Motor neuron (in vitro differentiated cells): ENCODE results near the gene SYTL3. TPM values are rescaled to one million over a fixed set of nuclear protein-coding genes. Genes with fewer than 3 reads are reported as not detected.

Experiments
- ATAC-seq, 8 experiments: fragments of 200-7000 bp; cut with Tn5 transposase; replicated peaks in 6 of 8; 2 replicates each; pipeline ENCODE4 v1.8.0; 2021; ENCODE audit warnings: mild to moderate bottlenecking in 8 of 8, moderate library complexity in 8 of 8
- H3K27ac ChIP-seq, 2 donors: fragments of 250-450 bp; sonication (Bioruptor Pico); 2 replicates each; pipeline ENCODE4 v1.9.0; 2021; ENCODE audit warnings: antibody characterized with exemption in 2 of 2, mild to moderate bottlenecking in 2 of 2, moderate library complexity in 1 of 2
- H3K4me1 ChIP-seq, 2 donors: fragments of 250-450 bp; sonication (Bioruptor Pico); replicated peaks in 1 of 2; 2 replicates each; pipeline ENCODE4 v1.6.1; 2021; ENCODE audit warnings: antibody characterized with exemption in 2 of 2, mild to moderate bottlenecking in 2 of 2, moderate library complexity in 1 of 2
- H3K4me3 ChIP-seq, 5 donors: fragments of 250-450 bp; sonication (Bioruptor Pico); 2 replicates each; pipeline ENCODE4 v1.9.0; 2021; ENCODE audit warnings: antibody characterized with exemption in 5 of 5, mild to moderate bottlenecking in 5 of 5, moderate library complexity in 4 of 5
- WGBS, 10 experiments: fragments of 450-650 bp; shearing (Covaris generic); methylation state at CpG; one replicate each; pipeline ENCODE4 v1.0.0; 2022; 5-methylcytosine and 5-hydroxymethylcytosine counted together
- in situ Hi-C, 9 experiments: fragments of 400-800 bp; cut with MboI; loops; one replicate each; pipeline ENCODE4 v1.15.0; 2021; ENCODE audit warnings: low sequenced_read_pairs in 9 of 9, low pct_unique_long_range_greater_than_20kb in 2 of 9; ENCODE audit not compliant: unreplicated experiment in 9 of 9
- total RNA-seq, 8 experiments: library from RNA; unstranded; fragments of 300-600 nt; gene quantifications; 2 replicates each; pipeline versions ENCODE4 v1.2.3 to v1.2.4, GENCODE V29; 2022

Gene SYTL3
- total RNA-seq, 8 experiments from 2014 or later = 0.52 to 15.5 (median 1.3) TPM

GRCh38 chr6:158739673-158740072 is 89.8 kb downstream of the SYTL3 start:
- in situ Hi-C loops = no loop called here
- 60 to 100% (median 100%) methylated on average over 1 of the region's 1 CpG; no CpG with 5 or more reads in 2 of the 10 experiments for WGBS, 10 experiments
- Histone ChIP-seq H3K4me3 (no peak overlapping the region), H3K4me1 (peaks cover 0 to 3% of the 10 kb centered on the region in 2 donors), H3K27ac (no peak overlapping the region)
- no peak for ATAC-seq

DNA sequence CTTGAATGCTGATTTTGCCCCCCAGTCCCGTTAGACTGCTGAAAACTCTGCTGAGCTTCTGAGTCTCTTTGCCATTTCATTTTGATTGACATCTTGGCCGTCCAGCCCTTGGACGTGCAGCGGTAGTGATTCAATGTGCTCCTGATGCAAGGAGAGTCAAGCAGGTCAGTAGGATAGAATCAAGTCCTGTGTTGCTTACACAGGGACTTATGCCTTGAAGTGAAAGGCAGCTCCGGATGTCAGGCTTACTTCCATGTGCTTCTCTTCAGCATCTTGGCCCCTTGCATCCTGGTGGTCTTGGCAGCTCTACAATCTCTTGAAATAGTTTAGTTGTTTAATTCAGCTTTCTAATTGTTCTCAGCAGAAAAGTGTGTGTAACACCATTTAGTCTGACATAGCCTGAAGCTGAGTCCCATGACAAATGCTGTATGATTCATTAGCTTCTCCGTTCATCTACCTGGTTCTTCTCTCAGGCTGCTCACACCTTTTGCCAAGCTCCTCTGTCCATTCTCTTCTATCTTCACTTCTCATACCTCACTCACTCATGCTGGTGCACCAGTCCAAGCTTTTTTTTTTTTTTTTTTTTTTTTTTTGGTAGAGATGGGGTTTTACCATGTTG is 93.3 kb downstream of the SYTL3 start:
- Histone ChIP-seq H3K4me3 (no peak overlapping the region), H3K4me1 (peaks cover 0 to 2% of the 10 kb centered on the region in 2 donors), H3K27ac (no peak overlapping the region)
- 50 to 100% (median 89%) methylated on average over 1 to 5 of the region's 6 CpGs; no CpG with 5 or more reads in 1 of the 10 experiments for WGBS, 10 experiments
- no peak for ATAC-seq
- in situ Hi-C loops = no loop called here

DNA sequence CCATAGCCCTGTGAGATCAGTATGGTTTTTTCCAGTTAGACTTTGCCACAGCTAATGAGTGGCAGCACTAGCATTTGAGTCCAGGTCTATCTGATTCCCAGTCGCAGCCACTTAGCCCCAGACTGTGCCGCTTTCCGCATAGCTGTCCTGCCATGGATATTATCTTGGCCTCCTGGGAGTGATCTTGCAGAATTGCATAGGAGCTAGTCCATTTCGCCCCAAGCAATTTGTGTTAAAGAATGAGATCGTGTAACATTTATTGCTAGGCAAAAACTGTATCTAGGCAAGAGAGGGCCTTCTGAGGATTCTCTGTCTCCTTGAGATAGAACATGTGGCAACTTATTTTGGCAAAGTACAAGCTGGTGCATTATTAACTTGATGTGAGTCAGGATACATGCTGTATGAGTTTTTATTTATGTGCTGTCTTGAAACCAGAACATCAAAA is 95.2 kb downstream of the SYTL3 start:
- ATAC-seq = peak in 5 of 8 experiments; percentile 51 to 88 (median 65)

GRCh38 chr6:158751224-158751623 is 101.4 kb downstream of the SYTL3 start:
- H3K27ac ChIP-seq = peak overlapping the region in 1 of 2 donors; percentile 47
- peaks cover 23% of the 10 kb centered on the region in 2 donors for H3K4me1 ChIP-seq
- 80% methylated on average over 1 of the region's 9 CpGs; no CpG with 5 or more reads in 9 of the 10 experiments for WGBS, 10 experiments
- ATAC-seq = peak in 5 of 8 experiments; percentile 13 to 81 (median 70)
- H3K4me3 ChIP-seq = no peak overlapping the region
- in situ Hi-C loops = no loop called here

More for the DNA sequence above, 95.2 kb downstream of the SYTL3 start:
- WGBS, 10 experiments = 0 to 100% (median 82%) methylated on average over 1 to 5 of the region's 5 CpGs; no CpG with 5 or more reads in 2 of the 10 experiments
- in situ Hi-C loops = no loop called here
- peaks cover 0 to 2% of the 10 kb centered on the region in 2 donors for H3K4me1 ChIP-seq
- no peak overlapping the region for H3K27ac ChIP-seq
- no peak overlapping the region for H3K4me3 ChIP-seq

DNA sequence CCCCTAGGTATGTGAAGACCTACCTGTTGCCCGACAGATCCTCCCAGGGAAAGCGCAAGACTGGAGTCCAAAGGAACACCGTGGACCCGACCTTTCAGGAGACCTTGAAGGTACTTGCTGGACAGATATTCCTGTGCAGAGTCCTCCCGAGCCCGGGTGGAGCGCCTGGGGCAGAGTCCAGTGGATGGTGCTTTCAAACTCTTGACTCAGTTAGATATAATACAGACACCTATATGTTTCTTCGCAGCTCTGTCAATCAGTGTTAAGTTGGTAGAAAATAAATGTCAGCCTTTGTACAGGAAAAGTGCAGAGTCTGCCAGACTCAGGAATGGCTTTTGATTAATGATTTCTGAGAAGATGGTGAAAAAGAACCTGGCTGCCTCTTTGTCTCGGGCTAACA is 102.1 kb downstream of the SYTL3 start:
- ATAC-seq = peak in 2 of 8 experiments; percentile 15 to 17
- Histone ChIP-seq H3K4me1 (peaks cover 23% of the 10 kb centered on the region in 2 donors), H3K4me3 (no peak overlapping the region), H3K27ac (peak overlapping the region in 1 of 2 donors; percentile 47)
- 54 to 95% (median 81%) methylated on average over 2 to 9 of the region's 9 CpGs; no CpG with 5 or more reads in 3 of the 10 experiments for WGBS, 10 experiments
- in situ Hi-C loops = no loop called here

DNA sequence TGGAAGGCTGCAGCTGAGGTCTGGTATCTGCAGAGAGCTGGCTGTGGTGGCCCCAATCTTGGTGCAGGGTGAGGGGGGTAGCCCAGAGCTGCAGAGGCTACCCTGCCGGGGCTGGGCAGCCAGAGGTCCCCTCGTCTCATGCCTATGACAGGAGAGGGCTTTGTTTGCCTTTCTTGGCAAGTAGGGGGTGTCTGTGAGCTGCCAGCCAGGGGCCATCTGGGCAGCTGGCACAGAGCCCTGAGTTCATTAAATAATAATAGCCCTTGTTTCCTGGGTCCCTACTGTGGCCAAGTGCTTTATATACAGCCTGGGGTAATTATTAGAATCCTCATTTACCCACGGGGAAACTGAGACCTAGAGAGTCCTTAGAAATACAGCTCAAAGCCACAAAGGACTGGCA is 102.8 kb downstream of the SYTL3 start:
- Histone ChIP-seq H3K4me1 (peaks cover 25 to 26% of the 10 kb centered on the region in 2 donors), H3K4me3 (no peak overlapping the region), H3K27ac (no peak overlapping the region)
- peak in 6 of 8 experiments; percentile 55 to 94 (median 86) for ATAC-seq
- 9 to 75% (median 13%) methylated on average over 1 of the region's 3 CpGs; no CpG with 5 or more reads in 7 of the 10 experiments for WGBS, 10 experiments
- in situ Hi-C loops = no loop called here

DNA sequence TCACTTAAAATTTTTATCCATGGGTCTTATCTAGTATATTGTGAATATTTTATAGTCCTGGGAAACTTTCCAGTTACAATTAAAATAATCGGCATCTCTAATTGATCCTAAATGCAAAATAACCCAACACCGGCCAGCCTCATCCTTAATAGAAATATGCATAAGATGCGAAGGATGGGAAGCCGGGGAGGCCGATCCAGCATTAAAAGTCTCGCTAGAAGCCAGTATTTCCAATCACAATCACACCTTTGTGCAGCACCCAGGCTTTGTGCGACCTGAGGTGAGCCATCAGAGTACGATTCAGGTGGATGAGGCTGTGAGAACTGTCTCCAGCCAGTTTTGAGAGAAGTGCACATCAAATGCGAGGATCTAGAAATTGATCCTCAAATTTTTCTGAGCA is 104.0 kb downstream of the SYTL3 start:
- Histone ChIP-seq H3K4me1 (peaks cover 28 to 30% of the 10 kb centered on the region in 2 donors), H3K4me3 (no peak overlapping the region), H3K27ac (no peak overlapping the region)
- ATAC-seq = no peak
- in situ Hi-C loops = no loop called here
- 65 to 100% (median 89%) methylated on average over 3 to 7 of the region's 9 CpGs; no CpG with 5 or more reads in 2 of the 10 experiments for WGBS, 10 experiments

- Histone ChIP-seq H3K4me3 (no peak overlapping the region), H3K4me1 (peaks cover 28 to 30% of the 10 kb centered on the region in 2 donors), H3K27ac (no peak overlapping the region)
- ATAC-seq = no peak
- in situ Hi-C loops = no loop called here
- 100% methylated on average over 1 to 3 of the region's 11 CpGs; no CpG with 5 or more reads in 7 of the 10 experiments for WGBS, 10 experiments
Measured at GRCh38 chr6:158754738-158755137, 104.9 kb downstream of the SYTL3 start.

DNA sequence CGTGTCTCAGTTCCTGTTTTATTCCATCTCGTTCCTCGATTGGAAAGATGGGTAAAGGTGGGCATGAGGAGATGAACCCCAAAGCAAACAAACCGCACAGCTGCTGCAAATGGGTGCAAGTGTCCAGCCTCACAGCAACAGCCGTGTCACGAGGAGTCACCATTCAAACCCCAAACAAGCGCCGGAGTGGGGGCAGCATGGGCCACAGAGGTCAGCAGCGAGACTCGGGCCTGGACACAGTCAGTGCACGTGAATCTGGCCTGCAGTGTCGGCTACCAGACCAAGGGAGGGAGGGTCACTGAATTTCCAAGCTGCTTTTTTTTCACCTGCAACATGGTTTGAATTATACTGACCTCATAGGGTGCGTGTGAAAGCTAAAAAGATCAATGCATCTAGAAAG is 105.8 kb downstream of the SYTL3 start:
- H3K4me3 ChIP-seq = no peak overlapping the region
- 73 to 100% (median 90%) methylated on average over 1 to 9 of the region's 13 CpGs; no CpG with 5 or more reads in 1 of the 10 experiments for WGBS, 10 experiments
- H3K27ac ChIP-seq = no peak overlapping the region
- peaks cover 28 to 30% of the 10 kb centered on the region in 2 donors for H3K4me1 ChIP-seq
- no peak for ATAC-seq
- in situ Hi-C loops = no loop called here

- Histone ChIP-seq H3K4me1 (peaks cover 25 to 33% of the 10 kb centered on the region in 2 donors), H3K27ac (no peak overlapping the region), H3K4me3 (no peak overlapping the region)
- in situ Hi-C loops = no loop called here
- 64 to 100% (median 89%) methylated on average over 1 to 8 of the region's 9 CpGs; no CpG with 5 or more reads in 5 of the 10 experiments for WGBS, 10 experiments
- peak in 1 of 8 experiments; percentile 35 for ATAC-seq
Measured at GRCh38 chr6:158756126-158756525, 106.3 kb downstream of the SYTL3 start.

DNA sequence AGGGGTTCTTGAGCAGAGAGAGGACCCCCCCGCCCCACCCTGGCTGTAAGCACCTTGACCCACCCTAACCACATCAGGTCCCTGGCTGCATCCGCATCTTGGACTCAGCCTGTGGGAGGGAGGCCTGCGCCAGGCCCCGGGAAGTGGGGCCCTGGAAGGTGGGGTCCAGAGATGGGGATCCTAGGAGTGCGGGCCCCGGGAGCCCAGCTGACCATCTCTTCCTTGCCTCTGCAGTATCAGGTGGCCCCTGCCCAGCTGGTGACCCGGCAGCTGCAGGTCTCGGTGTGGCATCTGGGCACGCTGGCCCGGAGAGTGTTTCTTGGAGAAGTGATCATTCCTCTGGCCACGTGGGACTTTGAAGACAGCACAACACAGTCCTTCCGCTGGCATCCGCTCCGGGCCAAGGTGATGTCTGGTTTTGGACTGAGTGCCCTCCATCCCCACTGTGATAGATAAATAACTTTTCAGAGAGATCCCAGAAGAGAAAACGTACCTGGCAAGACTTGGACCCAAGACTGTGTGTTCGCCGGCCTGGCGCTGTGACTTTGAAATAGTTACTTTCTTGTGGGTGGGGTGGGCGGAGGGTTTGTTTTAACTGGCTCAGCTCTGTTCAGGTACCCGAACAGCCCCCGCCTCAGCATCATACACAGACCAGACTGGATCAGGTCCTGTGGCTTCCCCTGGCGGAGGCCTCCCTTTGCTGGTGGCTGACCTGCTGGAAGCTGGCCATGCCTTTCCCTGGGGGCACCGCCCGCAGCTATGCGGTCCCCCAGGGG is 107.3 kb downstream of the SYTL3 start:
- Histone ChIP-seq H3K4me1 (peaks cover 14 to 23% of the 10 kb centered on the region in 2 donors), H3K27ac (no peak overlapping the region), H3K4me3 (no peak overlapping the region)
- peak in 1 of 8 experiments; percentile 9 for ATAC-seq
- WGBS, 10 experiments = 50 to 100% (median 89%) methylated on average over 1 to 15 of the region's 25 CpGs; no CpG with 5 or more reads in 3 of the 10 experiments
- in situ Hi-C loops = no loop called here

- H3K27ac ChIP-seq = no peak overlapping the region
- 73 to 80% (median 80%) methylated on average over 1 to 3 of the region's 9 CpGs; no CpG with 5 or more reads in 7 of the 10 experiments for WGBS, 10 experiments
- in situ Hi-C loops = no loop called here
Measured at GRCh38 chr6:158757753-158758090, 107.9 kb downstream of the SYTL3 start.

DNA sequence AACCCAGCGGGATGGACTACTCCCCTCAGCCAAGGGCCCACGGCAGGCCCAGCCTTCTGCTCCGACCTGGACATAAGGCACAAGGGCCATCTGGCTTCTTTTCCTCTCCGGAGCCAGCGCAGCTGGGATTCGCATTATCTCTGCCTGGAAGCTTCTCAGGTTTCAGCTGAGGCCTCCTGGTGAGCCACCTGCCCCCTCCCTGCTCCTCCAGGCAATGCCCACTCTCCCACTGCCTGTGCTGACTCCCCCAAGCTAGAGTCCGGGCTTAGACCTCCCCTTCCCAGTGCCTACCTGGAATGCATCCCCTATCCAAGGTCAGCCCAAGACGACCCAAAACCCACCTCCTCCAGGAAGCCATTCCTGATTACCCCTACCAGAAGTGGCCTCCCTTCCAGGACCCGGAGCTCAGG is 108.6 kb downstream of the SYTL3 start:
- in situ Hi-C loops = no loop called here
- H3K4me1 ChIP-seq = peaks cover 5 to 12% of the 10 kb centered on the region in 2 donors
- 6 to 85% (median 40%) methylated on average over 1 to 4 of the region's 9 CpGs; no CpG with 5 or more reads in 5 of the 10 experiments for WGBS, 10 experiments
- no peak overlapping the region for H3K27ac ChIP-seq
- ATAC-seq = peak in 7 of 8 experiments; percentile 9 to 81 (median 57)
- no peak overlapping the region for H3K4me3 ChIP-seq

More at GRCh38 chr6:158757753-158758090, 107.9 kb downstream of the SYTL3 start:
- Histone ChIP-seq H3K4me1 (peaks cover 9 to 17% of the 10 kb centered on the region in 2 donors), H3K4me3 (no peak overlapping the region)
- peak in 1 of 8 experiments; percentile 6 for ATAC-seq
